ENCODE data around the gene SEMA3F.

Gene SEMA3F

GRCh38 chr3:50157827-50158529, 2.9 kb downstream of the SEMA3F start:
- Mint-ChIP-seq H3K36me3 (ENCODE audit: low read depth) (no peaks in the 10 kb centered on the region), H3K9me3 (no peaks in the 10 kb centered on the region), H3K27ac (no peak overlapping the region), H3K27me3 (peaks cover 42% of the 10 kb centered on the region), H3K4me3 (no peak overlapping the region), H3K4me1 (ENCODE audit: low read depth) (peaks cover 9% of the 10 kb centered on the region)
- no peak for DNase-seq

- no peaks in the 10 kb centered on the region for H3K9me3 Mint-ChIP-seq
- DNase-seq, result no peak
- H3K4me1 Mint-ChIP-seq (ENCODE audit: low read depth), result peaks cover 9% of the 10 kb centered on the region
- H3K4me3 Mint-ChIP-seq, result no peak overlapping the region
- peaks cover 35% of the 10 kb centered on the region for H3K27me3 Mint-ChIP-seq
- H3K27ac Mint-ChIP-seq, result no peak overlapping the region
- H3K36me3 Mint-ChIP-seq (ENCODE audit: low read depth), result no peaks in the 10 kb centered on the region
Observed at GRCh38 chr3:50158530-50159146, 3.5 kb downstream of the SEMA3F start.

- Mint-ChIP-seq H3K27me3 (peaks cover 25% of the 10 kb centered on the region), H3K36me3 (ENCODE audit: low read depth) (no peaks in the 10 kb centered on the region), H3K9me3 (no peaks in the 10 kb centered on the region), H3K4me3 (no peak overlapping the region), H3K27ac (no peak overlapping the region), H3K4me1 (ENCODE audit: low read depth) (peaks cover 5% of the 10 kb centered on the region)
- no peak for DNase-seq
Observed at GRCh38 chr3:50160561-50160983, 5.4 kb downstream of the SEMA3F start.

- Mint-ChIP-seq H3K36me3 (ENCODE audit: low read depth) (no peaks in the 10 kb centered on the region), H3K9me3 (no peaks in the 10 kb centered on the region), H3K4me1 (ENCODE audit: low read depth) (no peaks in the 10 kb centered on the region), H3K27ac (no peak overlapping the region), H3K27me3 (peaks cover 18% of the 10 kb centered on the region), H3K4me3 (no peak overlapping the region)
- DNase-seq, result no peak
Observed at GRCh38 chr3:50161320-50161719, 6.2 kb downstream of the SEMA3F start.

- Mint-ChIP-seq H3K27ac (no peak overlapping the region), H3K27me3 (peaks cover 9% of the 10 kb centered on the region), H3K36me3 (ENCODE audit: low read depth) (no peaks in the 10 kb centered on the region), H3K4me1 (ENCODE audit: low read depth) (no peaks in the 10 kb centered on the region), H3K4me3 (no peak overlapping the region), H3K9me3 (no peaks in the 10 kb centered on the region)
- no peak for DNase-seq
Observed at GRCh38 chr3:50162034-50162883, 7.1 kb downstream of the SEMA3F start.

GRCh38 chr3:50163572-50164455, 8.7 kb downstream of the SEMA3F start:
- H3K4me1 Mint-ChIP-seq (ENCODE audit: low read depth), result no peaks in the 10 kb centered on the region
- no peak overlapping the region for H3K4me3 Mint-ChIP-seq
- no peaks in the 10 kb centered on the region for H3K9me3 Mint-ChIP-seq
- DNase-seq, result no peak
- no peaks in the 10 kb centered on the region for H3K36me3 Mint-ChIP-seq (ENCODE audit: low read depth)
- no peak overlapping the region for H3K27ac Mint-ChIP-seq
- no peaks in the 10 kb centered on the region for H3K27me3 Mint-ChIP-seq

GRCh38 chr3:50164481-50164880, 9.4 kb downstream of the SEMA3F start:
- H3K27me3 Mint-ChIP-seq, result no peaks in the 10 kb centered on the region
- H3K4me3 Mint-ChIP-seq, result no peak overlapping the region
- H3K27ac Mint-ChIP-seq, result no peak overlapping the region
- H3K4me1 Mint-ChIP-seq (ENCODE audit: low read depth), result no peaks in the 10 kb centered on the region
- H3K9me3 Mint-ChIP-seq, result no peaks in the 10 kb centered on the region
- H3K36me3 Mint-ChIP-seq (ENCODE audit: low read depth), result no peaks in the 10 kb centered on the region
- DNase-seq, result no peak

GRCh38 chr3:50164984-50165909, 10.1 kb downstream of the SEMA3F start:
- no peaks in the 10 kb centered on the region for H3K36me3 Mint-ChIP-seq (ENCODE audit: low read depth)
- no peak overlapping the region for H3K27ac Mint-ChIP-seq

GRCh38 chr3:50165910-50166538, 10.9 kb downstream of the SEMA3F start:
- H3K9me3 Mint-ChIP-seq, result no peaks in the 10 kb centered on the region
- H3K36me3 Mint-ChIP-seq (ENCODE audit: low read depth), result no peaks in the 10 kb centered on the region
- no peak for DNase-seq
- H3K4me3 Mint-ChIP-seq, result no peak overlapping the region
- H3K27me3 Mint-ChIP-seq, result no peaks in the 10 kb centered on the region
- H3K4me1 Mint-ChIP-seq (ENCODE audit: low read depth), result no peaks in the 10 kb centered on the region
- H3K27ac Mint-ChIP-seq, result no peak overlapping the region

More at GRCh38 chr3:50164984-50165909, 10.1 kb downstream of the SEMA3F start:
- H3K9me3 Mint-ChIP-seq, result no peaks in the 10 kb centered on the region
- DNase-seq, result no peak
- H3K4me3 Mint-ChIP-seq, result no peak overlapping the region
- H3K4me1 Mint-ChIP-seq (ENCODE audit: low read depth), result no peaks in the 10 kb centered on the region
- no peaks in the 10 kb centered on the region for H3K27me3 Mint-ChIP-seq

GRCh38 chr3:50166620-50167019, 11.5 kb downstream of the SEMA3F start:
- DNase-seq, result no peak
- no peaks in the 10 kb centered on the region for H3K9me3 Mint-ChIP-seq

GRCh38 chr3:50167069-50167840, 12.1 kb downstream of the SEMA3F start:
- Mint-ChIP-seq H3K27me3 (no peaks in the 10 kb centered on the region), H3K27ac (no peak overlapping the region)

More at GRCh38 chr3:50166620-50167019, 11.5 kb downstream of the SEMA3F start:
- no peaks in the 10 kb centered on the region for H3K27me3 Mint-ChIP-seq
- H3K4me1 Mint-ChIP-seq (ENCODE audit: low read depth), result no peaks in the 10 kb centered on the region
- no peak overlapping the region for H3K27ac Mint-ChIP-seq
- no peak overlapping the region for H3K4me3 Mint-ChIP-seq
- no peaks in the 10 kb centered on the region for H3K36me3 Mint-ChIP-seq (ENCODE audit: low read depth)

GRCh38 chr3:50167841-50168209, 12.7 kb downstream of the SEMA3F start:
- no peak overlapping the region for H3K27ac Mint-ChIP-seq
- no peaks in the 10 kb centered on the region for H3K27me3 Mint-ChIP-seq
- H3K36me3 Mint-ChIP-seq (ENCODE audit: low read depth), result no peaks in the 10 kb centered on the region
- H3K4me3 Mint-ChIP-seq, result no peak overlapping the region
- no peaks in the 10 kb centered on the region for H3K4me1 Mint-ChIP-seq (ENCODE audit: low read depth)
- H3K9me3 Mint-ChIP-seq, result no peaks in the 10 kb centered on the region
- DNase-seq, result no peak

More at GRCh38 chr3:50167069-50167840, 12.1 kb downstream of the SEMA3F start:
- no peak for DNase-seq
- H3K4me3 Mint-ChIP-seq, result no peak overlapping the region
- no peaks in the 10 kb centered on the region for H3K9me3 Mint-ChIP-seq
- no peaks in the 10 kb centered on the region for H3K36me3 Mint-ChIP-seq (ENCODE audit: low read depth)
- H3K4me1 Mint-ChIP-seq (ENCODE audit: low read depth), result no peaks in the 10 kb centered on the region

Data from activated T-cell treated with anti-CD3 and anti-CD28 coated beads, Interleukin-2, amount 50 U/mL, for 24 hours (primary cell).